Measurements from ENCODE around the gene DLL4. TPM values are rescaled to one million over a fixed set of nuclear protein-coding genes. Genes with fewer than 3 reads are reported as not detected.

Gene DLL4
- total RNA-seq, 2 experiments from 2014 or later = 0.11 TPM; not detected in 1

DNA sequence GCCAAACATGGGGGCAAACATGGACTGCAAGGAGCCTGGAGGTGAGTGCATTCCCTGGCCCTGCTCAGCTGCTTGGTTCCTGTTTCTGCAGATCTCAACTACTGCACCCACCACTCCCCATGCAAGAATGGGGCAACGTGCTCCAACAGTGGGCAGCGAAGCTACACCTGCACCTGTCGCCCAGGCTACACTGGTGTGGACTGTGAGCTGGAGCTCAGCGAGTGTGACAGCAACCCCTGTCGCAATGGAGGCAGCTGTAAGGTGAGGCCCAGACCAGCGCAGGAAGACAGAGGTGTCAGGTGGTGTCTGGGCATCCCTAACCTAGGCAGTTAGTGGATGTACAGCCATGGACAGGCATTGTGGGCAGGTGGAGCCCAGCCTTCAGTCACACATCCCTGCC, 5.3 kb downstream of the DLL4 start:
- H3K27me3 Mint-ChIP-seq = peaks cover 32% of the 10 kb centered on the region
- no peaks in the 10 kb centered on the region for H3K9me3 Mint-ChIP-seq
- no peaks in the 10 kb centered on the region for H3K36me3 Mint-ChIP-seq
- peaks cover 20% of the 10 kb centered on the region for H3K4me1 Mint-ChIP-seq
- no peak overlapping the region for H3K27ac Mint-ChIP-seq
- POLR2A ChIA-PET = interaction anchor here (1.0 kb wide), 1 partner anchor 19 kb away, joined by 3 read pairs; the partner anchor contains the start of gene CHAC1
- no peak for DNase-seq
- no peak overlapping the region for H3K4me3 Mint-ChIP-seq
- ATAC-seq (ENCODE audit: low read depth) = no peak

- Mint-ChIP-seq H3K4me1 (peaks cover 14% of the 10 kb centered on the region), H3K9me3 (no peaks in the 10 kb centered on the region), H3K36me3 (no peaks in the 10 kb centered on the region), H3K27me3 (peaks cover 15% of the 10 kb centered on the region), H3K27ac (no peak overlapping the region), H3K4me3 (no peak overlapping the region)
- ATAC-seq (ENCODE audit: low read depth) (no peak), DNase-seq (no peak)
- POLR2A ChIA-PET = no interaction called here
Measured at GRCh38 chr15:40936234-40936708, 7.1 kb downstream of the DLL4 start.

GRCh38 chr15:40936709-40937666, 7.8 kb downstream of the DLL4 start:
- Mint-ChIP-seq H3K27ac (no peak overlapping the region), H3K36me3 (no peaks in the 10 kb centered on the region), H3K4me3 (no peak overlapping the region), H3K4me1 (peaks cover 11% of the 10 kb centered on the region), H3K9me3 (no peaks in the 10 kb centered on the region), H3K27me3 (peaks cover 8% of the 10 kb centered on the region)
- ATAC-seq (ENCODE audit: low read depth) (no peak), DNase-seq (no peak)
- POLR2A ChIA-PET = no interaction called here

DNA sequence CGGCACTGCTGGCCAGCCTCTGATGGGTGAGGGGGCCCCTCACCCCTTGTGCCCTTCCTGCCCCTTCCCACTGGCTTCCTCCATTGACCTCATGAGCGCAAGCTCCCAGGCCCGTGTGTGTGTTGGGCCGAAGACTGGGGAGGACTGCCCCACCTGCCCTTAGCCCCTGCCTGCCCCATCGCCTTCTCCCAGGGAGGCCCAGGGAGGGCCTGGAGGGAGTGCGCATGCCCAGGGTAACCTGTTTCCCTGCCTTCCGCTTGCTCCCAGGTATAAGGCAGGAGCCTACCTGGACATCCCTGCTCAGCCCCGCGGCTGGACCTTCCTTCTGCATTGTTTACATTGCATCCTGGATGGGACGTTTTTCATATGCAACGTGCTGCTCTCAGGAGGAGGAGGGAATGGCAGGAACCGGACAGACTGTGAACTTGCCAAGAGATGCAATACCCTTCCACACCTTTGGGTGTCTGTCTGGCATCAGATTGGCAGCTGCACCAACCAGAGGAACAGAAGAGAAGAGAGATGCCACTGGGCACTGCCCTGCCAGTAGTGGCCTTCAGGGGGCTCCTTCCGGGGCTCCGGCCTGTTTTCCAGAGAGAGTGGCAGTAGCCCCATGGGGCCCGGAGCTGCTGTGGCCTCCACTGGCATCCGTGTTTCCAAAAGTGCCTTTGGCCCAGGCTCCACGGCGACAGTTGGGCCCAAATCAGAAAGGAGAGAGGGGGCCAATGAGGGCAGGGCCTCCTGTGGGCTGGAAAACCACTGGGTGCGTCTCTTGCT, 8.8 kb downstream of the DLL4 start:
- peaks cover 3% of the 10 kb centered on the region for H3K27me3 Mint-ChIP-seq
- no peaks in the 10 kb centered on the region for H3K9me3 Mint-ChIP-seq
- no peak overlapping the region for H3K4me3 Mint-ChIP-seq
- no peak for DNase-seq
- no peaks in the 10 kb centered on the region for H3K36me3 Mint-ChIP-seq
- ATAC-seq (ENCODE audit: low read depth) = no peak
- POLR2A ChIA-PET = no interaction called here
- H3K27ac Mint-ChIP-seq = no peak overlapping the region
- peaks cover 12% of the 10 kb centered on the region for H3K4me1 Mint-ChIP-seq

- no peak overlapping the region for H3K4me3 Mint-ChIP-seq
- H3K4me1 Mint-ChIP-seq = peaks cover 16% of the 10 kb centered on the region
- DNase-seq = no peak
- H3K27me3 Mint-ChIP-seq = peaks cover 2% of the 10 kb centered on the region
- H3K36me3 Mint-ChIP-seq = no peaks in the 10 kb centered on the region
- no peaks in the 10 kb centered on the region for H3K9me3 Mint-ChIP-seq
- ATAC-seq (ENCODE audit: low read depth) = no peak
- POLR2A ChIA-PET = no interaction called here
- H3K27ac Mint-ChIP-seq = no peak overlapping the region
Measured at GRCh38 chr15:40938536-40938870, 9.4 kb downstream of the DLL4 start.

DNA sequence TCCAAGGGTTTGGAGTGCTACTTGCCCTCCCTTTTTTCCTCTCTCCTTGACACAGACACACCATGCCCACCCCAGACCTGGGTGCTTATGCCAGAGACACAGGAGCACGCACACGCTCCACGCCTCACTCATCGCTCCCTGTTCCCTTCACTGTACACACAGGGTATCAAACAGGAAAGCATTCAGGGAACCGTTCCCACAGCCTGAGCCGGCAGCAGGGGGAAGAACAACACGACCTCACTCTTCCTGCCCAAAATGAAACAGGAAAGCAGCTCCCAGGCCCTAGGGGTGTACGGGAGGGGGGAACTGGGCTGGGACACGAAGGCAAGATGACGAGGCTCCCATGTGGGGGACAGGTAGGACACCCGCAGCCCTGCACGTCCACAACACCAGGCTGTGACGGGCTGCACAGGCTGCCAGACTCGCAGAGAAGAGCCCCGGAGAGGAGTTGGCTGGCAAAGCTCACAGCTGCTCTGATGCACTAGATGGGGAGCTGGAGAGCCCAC, 11.2 kb downstream of the DLL4 start:
- Mint-ChIP-seq H3K27ac (peak overlapping the region; percentile 66), H3K36me3 (no peaks in the 10 kb centered on the region), H3K27me3 (no peaks in the 10 kb centered on the region), H3K4me3 (no peak overlapping the region), H3K4me1 (peaks cover 21% of the 10 kb centered on the region), H3K9me3 (no peaks in the 10 kb centered on the region)
- DNase-seq (no peak), ATAC-seq (ENCODE audit: low read depth) (no peak)
- POLR2A ChIA-PET = interaction anchor here (1.7 to 5.4 kb wide), 3 partner anchors 11 to 16 kb away, joined by 11 to 68 read pairs (median 14); partner anchors contain the start of genes CHAC1 and DLL4

GRCh38 chr15:40941068-40941527, 12.0 kb downstream of the DLL4 start:
- Mint-ChIP-seq H3K4me1 (peaks cover 25% of the 10 kb centered on the region), H3K27me3 (no peaks in the 10 kb centered on the region), H3K36me3 (no peaks in the 10 kb centered on the region), H3K9me3 (no peaks in the 10 kb centered on the region), H3K27ac (peak overlapping the region; percentile 37), H3K4me3 (no peak overlapping the region)
- DNase-seq = no peak
- no peak for ATAC-seq (ENCODE audit: low read depth)
- POLR2A ChIA-PET = interaction anchor here (1.5 to 5.4 kb wide), 4 partner anchors 9 to 16 kb away, joined by 4 to 68 read pairs (median 12); partner anchors contain the start of genes CHAC1 and DLL4

DNA sequence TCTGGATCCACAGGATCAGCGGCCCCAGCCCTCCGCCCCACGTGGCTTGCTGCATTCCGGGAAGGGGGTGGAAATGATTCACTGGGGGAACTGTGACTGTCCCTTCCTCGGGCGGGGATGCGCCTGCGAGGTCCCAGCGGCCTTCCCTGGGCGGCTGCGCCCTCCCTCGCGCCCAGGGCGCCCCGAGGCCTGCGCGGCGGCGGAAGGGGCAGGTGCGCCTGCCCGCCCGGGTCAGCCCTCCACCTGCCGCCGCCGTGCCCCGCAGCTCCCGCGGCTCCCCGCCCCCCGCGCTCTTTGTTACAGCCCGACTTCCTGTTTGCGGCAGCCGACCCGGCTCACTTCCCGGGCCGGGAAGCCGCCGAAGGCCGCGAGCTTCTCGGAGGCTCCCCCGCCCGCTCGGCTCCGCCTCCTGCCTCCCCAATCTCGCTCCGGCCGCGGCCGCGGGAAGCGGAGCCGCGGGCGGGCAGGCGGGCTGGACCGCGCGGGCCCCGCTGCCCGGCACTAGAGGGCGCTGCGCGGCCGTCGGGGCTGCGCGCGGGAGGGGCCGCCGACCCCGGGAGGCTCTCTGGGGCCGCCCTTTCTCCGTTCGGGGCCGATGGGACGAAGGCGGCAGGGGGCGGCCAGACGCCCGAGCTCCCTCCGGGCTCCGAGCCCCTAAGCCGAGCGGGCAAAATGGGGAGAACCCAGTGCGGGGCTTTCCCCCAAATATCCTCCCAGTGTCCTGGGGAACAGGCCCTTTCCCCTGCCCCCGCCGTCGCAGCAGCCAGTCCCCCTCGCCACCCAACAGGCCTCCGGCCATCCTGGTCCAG, 12.6 kb downstream of the DLL4 start:
- Mint-ChIP-seq H3K4me3 (peak overlapping the region; percentile 74), H3K27me3 (no peaks in the 10 kb centered on the region), H3K36me3 (no peaks in the 10 kb centered on the region), H3K9me3 (no peaks in the 10 kb centered on the region), H3K4me1 (peaks cover 26% of the 10 kb centered on the region), H3K27ac (peak overlapping the region; percentile 37)
- DNase-seq = peak; percentile 85
- POLR2A ChIA-PET = interaction anchor here (0.8 to 5.4 kb wide), 7 partner anchors 9 to 391 kb away, joined by 3 to 68 read pairs (median 4); partner anchors contain the start of genes CHAC1, DLL4, NUSAP1 and OIP5
- peak; percentile 73 for ATAC-seq (ENCODE audit: low read depth)

GRCh38 chr15:40942337-40942854, 13.3 kb downstream of the DLL4 start:
- H3K36me3 Mint-ChIP-seq = no peaks in the 10 kb centered on the region
- DNase-seq = no peak
- H3K4me1 Mint-ChIP-seq = peaks cover 26% of the 10 kb centered on the region
- ATAC-seq (ENCODE audit: low read depth) = no peak
- H3K27me3 Mint-ChIP-seq = no peaks in the 10 kb centered on the region
- H3K27ac Mint-ChIP-seq = peak overlapping the region; percentile 18
- H3K9me3 Mint-ChIP-seq = no peaks in the 10 kb centered on the region
- peak overlapping the region; percentile 74 for H3K4me3 Mint-ChIP-seq
- POLR2A ChIA-PET = interaction anchor here (0.8 to 5.4 kb wide), 7 partner anchors 10 to 390 kb away, joined by 3 to 68 read pairs (median 4); partner anchors contain the start of genes CHAC1, DLL4, NUSAP1 and OIP5

- Mint-ChIP-seq H3K36me3 (no peaks in the 10 kb centered on the region), H3K27me3 (no peaks in the 10 kb centered on the region), H3K27ac (peak overlapping the region; percentile 18), H3K4me3 (peak overlapping the region; percentile 74), H3K9me3 (no peaks in the 10 kb centered on the region), H3K4me1 (peaks cover 26% of the 10 kb centered on the region)
- POLR2A ChIA-PET = interaction anchor here (1.0 to 5.4 kb wide), 4 partner anchors 10 to 390 kb away, joined by 3 to 68 read pairs (median 9); partner anchors contain the start of genes CHAC1, DLL4, NUSAP1 and OIP5
- no peak for ATAC-seq (ENCODE audit: low read depth)
- no peak for DNase-seq
Measured at GRCh38 chr15:40942878-40943277, 13.7 kb downstream of the DLL4 start.

DNA sequence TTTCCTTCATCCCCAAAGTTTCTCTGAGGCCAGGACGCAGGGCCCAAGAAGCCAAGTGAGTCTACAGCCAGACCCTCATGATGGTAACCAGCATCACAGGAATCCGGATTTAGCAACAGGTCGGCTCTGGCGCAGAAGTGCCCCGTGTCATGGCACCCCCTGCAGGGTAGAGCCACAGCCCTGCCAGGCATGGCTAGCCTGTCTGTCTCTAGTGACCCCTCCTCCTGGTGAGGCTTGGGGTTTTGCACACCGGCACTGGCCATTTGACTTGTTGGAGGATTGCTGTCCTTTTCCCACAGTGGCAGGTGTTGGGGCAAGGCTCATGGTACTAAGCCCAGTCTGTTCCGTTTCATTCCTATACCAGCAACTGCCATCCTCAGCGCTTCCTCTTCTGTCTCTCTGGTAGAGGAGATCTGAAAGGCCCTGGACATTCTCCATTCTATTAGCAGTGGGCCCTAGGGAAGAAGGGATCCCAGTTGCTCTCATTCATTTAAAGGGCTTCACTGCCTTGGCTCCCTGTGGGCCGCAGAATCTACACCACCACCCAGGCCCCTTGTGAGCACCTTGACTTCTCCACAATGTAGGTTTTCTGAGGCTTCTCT, 14.7 kb downstream of the DLL4 start:
- POLR2A ChIA-PET = interaction anchor here (5.4 kb wide), 1 partner anchor 9 kb away, joined by 68 read pairs; the partner anchor contains the start of gene CHAC1
- Mint-ChIP-seq H3K36me3 (no peaks in the 10 kb centered on the region), H3K4me1 (peaks cover 26% of the 10 kb centered on the region), H3K27ac (no peak overlapping the region), H3K27me3 (no peaks in the 10 kb centered on the region), H3K9me3 (no peaks in the 10 kb centered on the region), H3K4me3 (peak overlapping the region; percentile 74)
- ATAC-seq (ENCODE audit: low read depth) (no peak), DNase-seq (no peak)

Data from activated naive CD8-positive, alpha-beta T cell treated with anti-CD3 and anti-CD28 coated beads, Interleukin-2, amount 10 ng/mL, durations not matched to agents 7 days and 5 days (primary cell).